HepG2 (cell line): ENCODE results near the gene COPS9. TPM values are rescaled to one million over a fixed set of nuclear protein-coding genes. Genes with fewer than 3 reads are reported as not detected.

Experiments used
- ATAC-seq: fragments of 200-7000 bp; cut with Tn5 transposase; 3 replicates; pipeline ENCODE4 v1.9.1; 2020; ENCODE audit warnings: mild to moderate bottlenecking, moderate library complexity
- BruUV-seq: library from RNA; stranded (reverse); fragments of 400-500 nt; replicated peaks from 2 replicates; lab custom pipeline; 2021; lab: Mats Ljungman, UMichigan
- CTCF ChIA-PET: fragments of 300-600 bp; formaldehyde crosslinking; extraction: SDS; loops from one replicate; lab custom pipeline; 2021; ENCODE audit warnings: low total read pairs, inconsistent platforms, low intra/inter-chr PET ratio; lab: Yijun Ruan, JAX
- POLR2A ChIA-PET: fragments of 350-600 bp; sonication (Branson Sonifier 250); formaldehyde crosslinking; loops from one replicate; lab custom pipeline; 2020; ENCODE audit warnings: antibody characterized with exemption, inconsistent platforms; lab: Yijun Ruan, JAX
- DNase-seq: peaks from one replicate; pipeline ENCODE4 v3.0.0-alpha.2; 2015; ENCODE audit warnings: low spot score
- FAIRE-seq: peaks from 3 replicates; lab custom pipeline; 2011; peaks lifted over from hg19 to GRCh38; lab: Jason Lieb, UNC
- H2AFZ ChIP-seq: one replicate; pipeline ENCODE4 v1.6.1; 2011; ENCODE audit warnings: low read length, inconsistent platforms
- H3K27ac ChIP-seq: fragments of 300-600 bp; 3 replicates; pipeline ENCODE4 v1.8.0; 2011; ENCODE audit warnings: mixed run types, mild to moderate bottlenecking, mixed read lengths, low read length, inconsistent platforms; ENCODE audit not compliant: insufficient read depth; ENCODE audit errors: extremely low read length
- H3K27me3 ChIP-seq, 2 experiments: fragments of 200-600 bp in 1 of 2; 2 replicates in 1 of 2; 3 replicates in 1 of 2; pipeline versions ENCODE4 v1.6.0 to v1.8.0; 2011; ENCODE audit warnings: low read length in 2 of 2, mild to moderate bottlenecking in 2 of 2, moderate library complexity in 2 of 2, inconsistent platforms in 1 of 2; ENCODE audit not compliant: insufficient read depth in 2 of 2, control insufficient read depth in 1 of 2
- H3K36me3 ChIP-seq, 2 experiments: fragments of 200-600 bp in 1 of 2; replicated peaks in 1 of 2; 2 replicates in 1 of 2; 3 replicates in 1 of 2; pipeline versions ENCODE4 v1.5.1 to v1.8.0; 2011; ENCODE audit warnings: low read length in 2 of 2, inconsistent platforms in 1 of 2; ENCODE audit not compliant: insufficient read depth in 2 of 2, control insufficient read depth in 1 of 2
- H3K4me1 ChIP-seq: 2 replicates; pipeline ENCODE4 v1.5.1; 2012; ENCODE audit warnings: low read length, inconsistent platforms; ENCODE audit not compliant: insufficient read depth
- H3K4me2 ChIP-seq: 2 replicates; pipeline ENCODE4 v1.6.0; 2011; ENCODE audit warnings: low read depth, low read length, inconsistent platforms
- H3K4me3 ChIP-seq, 3 experiments: fragments of 200-600 bp in 1 of 3; sonication (generic), shearing (Covaris generic) in 1 of 3; replicated peaks in 1 of 3; 2 replicates each; pipeline ENCODE4 v1.5.1; 2011 to 2016; ENCODE audit warnings: low read length in 3 of 3, inconsistent platforms in 2 of 3, low read depth in 2 of 3, mild to moderate bottlenecking in 2 of 3, control low read depth in 1 of 3, mixed read lengths in 1 of 3; ENCODE audit not compliant: insufficient read depth in 1 of 3
- H3K79me2 ChIP-seq: one replicate; pipeline ENCODE4 v1.6.1; 2011; ENCODE audit warnings: low read length, inconsistent platforms; ENCODE audit not compliant: insufficient read depth
- H3K9ac ChIP-seq: 2 replicates; pipeline ENCODE4 v1.6.0; 2011; ENCODE audit warnings: mild to moderate bottlenecking, low read depth, low read length, inconsistent platforms; ENCODE audit not compliant: insufficient read depth
- H3K9me3 ChIP-seq: 2 replicates; pipeline ENCODE4 v1.5.1; 2012; ENCODE audit warnings: mild to moderate bottlenecking, low read length
- H4K20me1 ChIP-seq: 2 replicates; pipeline ENCODE4 v1.6.0; 2011; ENCODE audit warnings: inconsistent platforms, mild to moderate bottlenecking, low read length, moderate library complexity; ENCODE audit not compliant: insufficient read depth
- AGO2 ChIP-seq: fragments of 200-400 bp; formaldehyde crosslinking; optimal IDR thresholded peaks from 2 replicates; pipeline ENCODE3; 2017; ENCODE audit warnings: mild to moderate bottlenecking, low read depth, low read length, moderate library complexity
- CERS6 ChIP-seq: sonication (generic); formaldehyde crosslinking; IDR thresholded peaks from 2 replicates; pipeline ENCODE4 v1.5.0; 2020; ENCODE audit warnings: missing genetic modification reagents
- GTF2F1 ChIP-seq: fragments of 150-350 bp; IDR thresholded peaks from 2 replicates; pipeline ENCODE4 v1.6.1; 2014; ENCODE audit warnings: low read length
- HDAC1 ChIP-seq: sonication (generic); formaldehyde crosslinking; IDR thresholded peaks from 2 replicates; pipeline ENCODE4 v1.5.1; 2020; ENCODE audit warnings: mild to moderate bottlenecking, missing genetic modification reagents
- IRX3 ChIP-seq: sonication (generic); formaldehyde crosslinking; IDR thresholded peaks from 2 replicates; pipeline ENCODE4 v1.8.1; 2023; ENCODE audit warnings: mild to moderate bottlenecking, low read depth, missing genetic modification reagents, borderline replicate concordance
- KLF11 ChIP-seq: IDR thresholded peaks from 2 replicates; pipeline ENCODE4 v1.6.1; 2016; ENCODE audit warnings: missing compliant biosample characterization
- NFE2L1 ChIP-seq: sonication (generic); formaldehyde crosslinking; IDR thresholded peaks from 2 replicates; pipeline ENCODE4 v1.4.0; 2020; ENCODE audit warnings: missing genetic modification reagents, mild to moderate bottlenecking, borderline replicate concordance
- PBX2 ChIP-seq: IDR thresholded peaks from 2 replicates; pipeline ENCODE4 v1.6.1; 2016; ENCODE audit warnings: control low read depth
- POLR2A ChIP-seq, 2 experiments: IDR thresholded peaks; 2 replicates each; pipeline ENCODE4 v1.6.1; 2011; ENCODE audit warnings: low read depth in 2 of 2, low read length in 2 of 2, mild to moderate bottlenecking in 1 of 2, moderate library complexity in 1 of 2; ENCODE audit not compliant: insufficient read depth in 1 of 2
- RARG ChIP-seq: sonication (generic); formaldehyde crosslinking; IDR thresholded peaks from 2 replicates; pipeline ENCODE4 v1.4.0; 2020; ENCODE audit warnings: low read depth, mild to moderate bottlenecking, missing genetic modification reagents
- SIN3A ChIP-seq: IDR thresholded peaks from 2 replicates; pipeline ENCODE4 v1.6.1; 2011; ENCODE audit warnings: low read depth, mild to moderate bottlenecking, control low read depth, low read length, borderline replicate concordance
- TOE1 ChIP-seq: sonication (generic); formaldehyde crosslinking; IDR thresholded peaks from 2 replicates; pipeline ENCODE4 v1.4.0; 2020; ENCODE audit warnings: mild to moderate bottlenecking, missing genetic modification reagents
- ZFY ChIP-seq: sonication (generic); formaldehyde crosslinking; IDR thresholded peaks from 2 replicates; pipeline ENCODE4 v1.4.0; 2020; ENCODE audit warnings: missing genetic modification reagents
- ZNF263 ChIP-seq: sonication (generic); formaldehyde crosslinking; IDR thresholded peaks from 2 replicates; pipeline ENCODE4 v1.4.0; 2020; ENCODE audit warnings: missing genetic modification reagents
- ZNF333 ChIP-seq: sonication (generic); formaldehyde crosslinking; IDR thresholded peaks from 2 replicates; pipeline ENCODE4 v1.4.0; 2020; ENCODE audit warnings: mild to moderate bottlenecking, missing genetic modification reagents, borderline replicate concordance
- ZNF746 ChIP-seq: sonication (generic); formaldehyde crosslinking; IDR thresholded peaks from 2 replicates; pipeline ENCODE4 v1.8.0; 2022; ENCODE audit warnings: mild to moderate bottlenecking, missing genetic modification reagents
- ZNF772 ChIP-seq: sonication (generic); formaldehyde crosslinking; IDR thresholded peaks from 2 replicates; pipeline ENCODE4 v1.5.0; 2020; ENCODE audit warnings: mild to moderate bottlenecking, missing genetic modification reagents
- ZNF792 ChIP-seq: IDR thresholded peaks from 2 replicates; pipeline ENCODE4 v1.6.1; 2016
- WGBS: methylation state at CpG from one replicate; pipeline ENCODE4 v1.1.6; 2017; ENCODE audit warnings: low lambda C conversion rate; 5-methylcytosine and 5-hydroxymethylcytosine counted together
- in situ Hi-C: cut with HindIII; loops from 2 replicates; pipeline ENCODE4 v1.10.0; 2017; ENCODE audit warnings: low pct_unique_long_range_greater_than_20kb; ENCODE audit not compliant: extremely low pct_ligation_motif_present
- intact Hi-C: fragments of 100-400 bp; cut with micrococcal nuclease; formaldehyde crosslinking; loops from one replicate; pipeline ENCODE4 v1.10.0; 2022; ENCODE audit not compliant: unreplicated experiment
- polyA plus RNA-seq, 8 experiments: library from polyadenylated mRNA; depleted of rRNA in 3 of 8; stranded (reverse) in 7 of 8; unstranded in 1 of 8; fragments of >200 nt; fragmentation: Illumina TruSeq in 4 of 8; extraction: Trizol in 4 of 8; gene quantifications; 2 replicates each; pipeline versions ENCODE4 v1.2.1 to v1.2.3, GENCODE V29; 2011 to 2016; ENCODE audit warnings: low read depth in 4 of 8, missing spikeins in 1 of 8, mixed read lengths in 1 of 8; ENCODE audit not compliant: insufficient read depth in 1 of 8
- total RNA-seq, 5 experiments: library from RNA; depleted of rRNA; stranded (reverse); fragments of >200 nt; fragmentation: Illumina TruSeq; extraction: Trizol; gene quantifications; 2 replicates each; pipeline ENCODE4 v1.2.3, GENCODE V29; 2016; ENCODE audit warnings: low read depth in 1 of 5

The COPS9 gene
- total and polyA plus RNA-seq, 2 of the 13 experiments (the other 11 are each of a cell fraction or from before 2014, with no cell fraction given), result 180 to 247 TPM

- TF ChIP-seq CERS6, result no peak
- no peak for TF ChIP-seq IRX3
- TF ChIP-seq ZNF746, result no peak
Observed at GRCh38 chr2:240174496-240174895, 38.4 kb upstream of the COPS9 start (continued).

GRCh38 chr2:240172071-240172895 lies 36.2 kb upstream of the COPS9 start:
- peaks cover 8 to 80% of the 10 kb centered on the region in 2 experiments; a peak in 4 of 5 replicates for H3K27me3 ChIP-seq
- FAIRE-seq, result no peak
- POLR2A ChIA-PET, result no interaction called here
- in situ Hi-C loops, result no loop called here
- TF ChIP-seq AGO2 (no peak), RARG (CRISPR knock-in tag) (no peak), ZNF772 (CRISPR knock-in tag) (no peak), POLR2A (IDR thresholded peaks at IDR 0.05; ENCODE audit: insufficient read depth in 1 of 2, low read depth in 2 of 2, low read length in 2 of 2) (no peak), TOE1 (CRISPR knock-in tag) (no peak), HDAC1 (CRISPR knock-in tag) (no peak), GTF2F1 (no peak), KLF11 (no peak), PBX2 (no peak), ZNF792 (CRISPR knock-in tag) (no peak), ZNF333 (CRISPR knock-in tag) (no peak), SIN3A (no peak), ZFY (CRISPR knock-in tag) (no peak), NFE2L1 (no peak), ZNF263 (CRISPR knock-in tag) (no peak)
- TF ChIP-seq, all 625 proteins: peak for 0
- DNase-seq (no peak), ATAC-seq (no peak)
- H3K4me3 ChIP-seq, result no peak overlapping the region
- H3K9ac ChIP-seq, result no peak overlapping the region
- CTCF ChIA-PET, result no interaction called here
- H3K36me3 ChIP-seq, result no peaks in the 10 kb centered on the region
- no peaks in the 10 kb centered on the region for H3K9me3 ChIP-seq
- no TSS peak for BruUV-seq
- intact Hi-C loops, result no loop called here
- no peaks in the 10 kb centered on the region for H3K79me2 ChIP-seq
- no peaks in the 10 kb centered on the region for H4K20me1 ChIP-seq
- 17% methylated on average over 11 of the region's 13 CpGs for WGBS
- no peaks in the 10 kb centered on the region for H3K4me1 ChIP-seq
- no peak overlapping the region for H3K4me2 ChIP-seq
- H2AFZ ChIP-seq, result no peak overlapping the region
- no peak overlapping the region for H3K27ac ChIP-seq
